SK-N-MC (cell line): Measurements from ENCODE around the gene FAN1.

Experiments used
- DNase-seq: peaks from one replicate; pipeline ENCODE4 v3.0.0-alpha.2; 2011; ENCODE audit warnings: low read depth, low spot score
- H3K27ac ChIP-seq: fragments of 200-600 bp; sonication (generic); 2 replicates; pipeline ENCODE4 v1.5.1; 2016; ENCODE audit warnings: mixed run types
- H3K36me3 ChIP-seq: fragments of 200-600 bp; sonication (generic); 2 replicates; pipeline ENCODE4 v1.6.1; 2017; ENCODE audit warnings: antibody characterized with exemption, low read length, mixed read lengths; ENCODE audit not compliant: insufficient read depth
- H3K4me3 ChIP-seq: fragments of 200-600 bp; sonication (generic); 2 replicates; pipeline ENCODE4 v1.5.1; 2016
- H3K9ac ChIP-seq: fragments of 200-600 bp; sonication (generic); 2 replicates; pipeline ENCODE4 v1.8.0; 2017; ENCODE audit warnings: mixed run types, mixed read lengths; ENCODE audit not compliant: insufficient read length
- H3K9me3 ChIP-seq: fragments of 200-600 bp; sonication (generic); 2 replicates; pipeline ENCODE4 v1.6.1; 2017; ENCODE audit warnings: low read depth, mild to moderate bottlenecking, antibody characterized with exemption, low read length, moderate library complexity, mixed read lengths
- EZH2 ChIP-seq: fragments of 200-600 bp; sonication (generic); IDR thresholded peaks from one replicate; pipeline ENCODE4 v1.6.1; 2017; ENCODE audit warnings: antibody characterized with exemption
- FOXP2 ChIP-seq: optimal IDR thresholded peaks from 2 replicates; pipeline ENCODE3; 2011; ENCODE audit warnings: mild to moderate bottlenecking, moderate library complexity; ENCODE audit not compliant: insufficient read depth; ENCODE audit errors: extremely low read length, control extremely low read depth
- POLR2AphosphoS5 ChIP-seq: IDR thresholded peaks from 2 replicates; pipeline ENCODE4 v1.6.1; 2012; ENCODE audit warnings: mild to moderate bottlenecking, low read depth, low read length, borderline replicate concordance

The FAN1 gene

DNA sequence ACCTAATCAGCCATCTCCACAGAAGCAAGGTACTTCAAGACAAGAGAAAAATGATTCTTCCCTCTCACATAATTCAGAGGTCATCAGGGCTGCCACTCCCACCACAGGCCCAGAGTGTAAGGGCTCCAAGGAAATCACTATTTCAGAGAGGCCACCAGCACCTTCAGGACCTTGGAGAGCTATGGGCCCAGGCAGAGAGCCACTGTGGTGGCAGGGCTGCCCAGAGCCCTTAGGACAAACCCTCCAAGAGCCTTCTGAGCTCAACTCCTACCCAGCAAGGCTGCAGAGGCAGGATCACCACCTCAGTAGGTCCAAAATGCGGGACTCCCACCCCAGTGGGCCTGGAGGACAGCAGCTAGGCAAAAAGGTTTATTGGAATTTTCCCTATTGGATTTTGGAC lies 17.9 kb upstream of the FAN1 start:
- Histone ChIP-seq H3K9me3 (no peaks in the 10 kb centered on the region), H3K9ac (no peak overlapping the region), H3K4me3 (no peak overlapping the region), H3K27ac (no peak overlapping the region), H3K36me3 (no peaks in the 10 kb centered on the region)
- TF ChIP-seq EZH2 (no peak), POLR2AphosphoS5 (no peak), FOXP2 (no peak)
- DNase-seq: no peak

DNA sequence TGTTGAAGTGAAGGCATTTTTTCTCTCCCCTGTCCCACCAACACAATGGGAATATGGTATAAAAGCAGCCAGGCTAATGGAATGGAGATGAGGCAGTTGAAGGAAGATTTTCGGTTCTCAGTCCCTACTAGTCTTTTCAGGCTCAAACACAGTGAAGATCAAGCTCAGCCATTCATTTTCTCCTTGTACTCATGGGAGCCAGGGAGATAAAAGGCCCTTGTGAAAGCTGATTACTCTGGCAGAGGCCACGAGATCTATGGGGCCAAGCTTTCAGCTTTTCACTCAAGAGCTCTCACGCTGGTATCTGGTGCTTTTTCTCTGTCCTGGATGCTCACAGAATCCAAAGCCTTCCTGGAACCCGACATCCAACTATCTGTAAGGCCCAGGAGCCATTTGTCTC lies 14.5 kb upstream of the FAN1 start:
- H3K9ac ChIP-seq: no peak overlapping the region
- H3K4me3 ChIP-seq: no peak overlapping the region
- no peak for TF ChIP-seq POLR2AphosphoS5
- no peak for TF ChIP-seq EZH2
- no peak for TF ChIP-seq FOXP2
- DNase-seq: no peak
- no peak overlapping the region for H3K27ac ChIP-seq
- H3K36me3 ChIP-seq: no peaks in the 10 kb centered on the region
- no peaks in the 10 kb centered on the region for H3K9me3 ChIP-seq

DNA sequence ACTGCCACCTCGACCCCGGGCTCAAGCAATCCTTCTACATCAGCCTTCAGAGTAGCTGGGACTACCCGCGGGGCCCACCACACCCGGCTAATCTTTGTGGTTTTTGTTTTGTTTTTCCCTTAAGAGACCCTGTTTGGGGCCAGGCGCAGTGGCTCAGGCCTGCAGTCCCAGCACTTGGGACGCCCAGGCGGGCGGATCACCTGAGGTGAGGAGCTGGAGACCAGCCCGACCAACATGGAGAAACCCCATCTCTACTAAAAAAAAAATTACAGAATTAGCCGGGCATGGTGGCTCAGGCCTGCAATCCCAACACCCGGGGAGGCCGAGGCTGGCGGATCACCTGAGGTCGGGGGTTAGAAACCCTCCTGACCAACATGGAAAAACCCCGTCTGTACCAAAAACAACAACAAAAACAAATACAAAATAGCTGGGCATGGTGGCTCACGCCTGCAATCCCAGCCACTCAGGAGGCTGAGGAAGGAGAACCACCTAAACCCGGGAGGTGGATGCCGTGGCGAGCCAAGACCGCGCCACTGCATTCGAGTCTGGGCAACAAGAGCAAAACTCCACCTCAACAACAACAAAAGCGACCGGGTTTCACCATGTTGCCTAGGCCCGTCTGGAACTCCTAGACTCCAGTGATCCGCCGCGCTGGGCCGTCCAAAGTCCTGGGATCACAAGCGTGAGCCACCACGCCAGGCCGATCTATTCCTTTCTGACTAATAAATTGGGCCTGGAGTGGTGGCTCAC lies 8.1 kb upstream of the FAN1 start:
- no peak overlapping the region for H3K27ac ChIP-seq
- no peaks in the 10 kb centered on the region for H3K36me3 ChIP-seq
- no peak overlapping the region for H3K9ac ChIP-seq
- H3K9me3 ChIP-seq: no peaks in the 10 kb centered on the region
- H3K4me3 ChIP-seq: no peak overlapping the region
- TF ChIP-seq POLR2AphosphoS5: no peak
- no peak for TF ChIP-seq FOXP2
- no peak for TF ChIP-seq EZH2
- no peak for DNase-seq

DNA sequence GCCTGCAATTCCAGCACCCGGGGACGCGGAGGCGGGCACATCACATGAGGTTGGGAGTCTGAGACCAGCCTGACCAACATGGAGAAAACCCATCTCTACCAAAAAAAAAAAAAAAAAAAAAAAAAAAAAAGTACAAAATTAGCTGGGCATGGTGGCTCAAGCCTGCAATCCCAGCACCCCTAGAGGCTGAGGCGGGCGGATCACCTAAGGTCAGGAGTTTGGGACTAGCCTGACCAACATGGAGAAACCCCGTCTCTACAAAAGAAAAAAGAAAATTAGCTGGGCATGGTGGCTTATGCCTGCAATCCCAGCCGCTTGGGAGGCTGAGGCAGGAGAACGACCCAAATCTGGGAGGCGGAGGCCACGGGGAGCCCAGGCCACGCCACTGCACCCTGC lies 7.5 kb upstream of the FAN1 start:
- no peaks in the 10 kb centered on the region for H3K9me3 ChIP-seq
- TF ChIP-seq EZH2: no peak
- no peak for TF ChIP-seq FOXP2
- TF ChIP-seq POLR2AphosphoS5: no peak
- DNase-seq: no peak
- no peak overlapping the region for H3K9ac ChIP-seq
- no peak overlapping the region for H3K4me3 ChIP-seq
- H3K36me3 ChIP-seq: no peaks in the 10 kb centered on the region
- H3K27ac ChIP-seq: no peak overlapping the region

DNA sequence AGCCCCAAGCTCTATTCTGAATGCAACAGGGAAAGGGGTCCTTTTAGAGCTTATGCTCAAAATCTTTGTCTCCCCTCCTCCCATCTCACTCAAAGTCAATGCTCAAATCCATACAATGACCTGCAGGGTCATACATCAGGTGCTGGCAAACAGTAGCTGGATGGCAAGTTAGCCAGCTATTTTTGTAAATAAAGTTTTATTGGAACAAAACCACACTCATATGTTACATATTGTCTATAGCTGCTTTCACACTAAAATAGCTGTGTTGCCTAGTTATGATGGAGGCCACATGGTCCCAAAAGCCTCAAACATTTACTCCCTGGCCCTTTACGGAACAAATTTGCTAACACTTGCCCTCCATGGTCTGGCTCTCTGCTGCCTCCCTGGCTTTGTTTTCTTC lies 1.8 kb upstream of the FAN1 start:
- DNase-seq: no peak
- Histone ChIP-seq H3K9me3 (no peaks in the 10 kb centered on the region), H3K36me3 (peaks cover 14% of the 10 kb centered on the region), H3K27ac (no peak overlapping the region), H3K9ac (no peak overlapping the region), H3K4me3 (no peak overlapping the region)
- TF ChIP-seq FOXP2 (no peak), POLR2AphosphoS5 (no peak), EZH2 (no peak)

DNA sequence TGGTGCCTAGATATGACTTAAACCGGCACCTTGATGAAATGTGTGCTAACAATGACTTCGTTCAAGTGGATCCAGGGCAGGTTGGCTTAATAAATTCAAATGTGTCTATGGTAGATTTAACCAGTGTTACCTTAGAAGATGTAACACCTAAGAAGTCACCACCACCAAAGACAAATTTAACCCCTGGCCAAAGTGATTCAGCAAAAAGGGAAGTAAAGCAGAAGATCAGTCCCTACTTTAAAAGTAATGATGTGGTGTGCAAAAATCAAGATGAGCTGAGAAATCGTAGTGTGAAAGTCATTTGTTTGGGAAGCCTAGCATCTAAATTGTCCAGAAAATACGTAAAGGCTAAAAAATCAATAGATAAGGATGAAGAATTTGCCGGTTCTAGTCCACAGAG lies 1.1 kb downstream of the FAN1 start:
- peaks cover 29% of the 10 kb centered on the region for H3K36me3 ChIP-seq
- no peak overlapping the region for H3K27ac ChIP-seq
- no peak for DNase-seq
- H3K9ac ChIP-seq: peak overlapping the region; percentile 92
- H3K4me3 ChIP-seq: peak overlapping the region; percentile 94
- TF ChIP-seq EZH2 (no peak), POLR2AphosphoS5 (no peak), FOXP2 (no peak)
- no peaks in the 10 kb centered on the region for H3K9me3 ChIP-seq

DNA sequence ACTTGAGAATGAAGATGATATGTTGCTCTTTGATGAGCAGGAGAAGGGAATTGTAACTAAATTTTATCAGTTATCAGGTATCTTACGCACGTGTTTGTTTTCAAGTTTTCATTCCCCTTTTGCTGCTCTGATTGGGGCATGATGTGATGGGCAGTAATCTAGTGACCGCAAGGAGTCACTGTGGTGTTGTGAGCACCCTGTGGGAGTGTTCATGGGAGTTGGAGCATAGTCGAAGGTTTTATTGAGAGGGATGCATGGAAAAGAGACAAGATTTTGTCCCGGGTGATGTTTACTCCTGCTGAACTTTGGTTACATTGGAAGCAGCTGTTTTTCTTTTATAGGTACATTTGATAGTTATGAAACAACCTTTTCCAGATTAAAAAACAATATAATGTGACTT lies 2.1 kb downstream of the FAN1 start:
- no peak overlapping the region for H3K9ac ChIP-seq
- no peak overlapping the region for H3K4me3 ChIP-seq
- DNase-seq: no peak
- no peak for TF ChIP-seq POLR2AphosphoS5
- no peak for TF ChIP-seq FOXP2
- TF ChIP-seq EZH2: no peak
- H3K36me3 ChIP-seq: peaks cover 35% of the 10 kb centered on the region
- H3K27ac ChIP-seq: no peak overlapping the region
- no peaks in the 10 kb centered on the region for H3K9me3 ChIP-seq

DNA sequence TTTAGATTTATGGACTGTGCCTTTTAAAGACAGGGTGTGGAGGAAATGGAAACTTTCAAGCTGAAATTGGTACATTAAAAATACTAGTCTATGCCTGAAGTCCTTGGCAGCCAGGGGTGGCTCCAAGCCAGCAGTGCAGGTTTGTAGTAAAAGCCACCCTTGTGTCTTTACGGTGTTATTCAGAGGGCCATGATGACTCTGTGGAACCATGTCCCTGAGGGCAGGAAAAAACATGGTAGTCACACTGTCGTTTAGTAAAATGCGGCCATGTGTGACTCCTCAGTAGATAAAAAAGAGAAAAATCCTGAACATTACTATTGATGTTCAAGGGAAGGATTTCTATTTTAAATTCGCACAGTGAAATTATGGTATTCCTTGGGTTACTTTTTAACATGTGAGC lies 2.7 kb downstream of the FAN1 start:
- DNase-seq: no peak
- Histone ChIP-seq H3K27ac (no peak overlapping the region), H3K4me3 (no peak overlapping the region)

DNA sequence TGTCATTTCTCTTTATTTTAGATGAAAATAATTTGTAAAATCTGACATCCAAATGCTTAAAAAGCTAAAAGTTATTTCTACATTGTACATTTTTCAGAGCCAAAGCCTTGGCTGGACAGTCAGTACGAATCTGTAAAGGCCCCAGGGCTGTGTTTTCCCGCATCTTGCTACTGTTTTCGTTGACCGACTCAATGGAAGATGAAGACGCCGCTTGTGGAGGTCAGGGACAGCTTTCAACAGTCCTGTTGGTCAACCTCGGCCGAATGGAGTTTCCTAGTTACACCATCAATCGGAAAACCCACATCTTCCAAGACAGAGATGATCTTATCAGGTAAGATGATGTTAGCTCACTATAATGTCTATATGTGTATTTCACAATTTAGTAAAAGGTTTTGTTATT lies 10.0 kb downstream of the FAN1 start:
- H3K27ac ChIP-seq: no peak overlapping the region
- no peak for DNase-seq
- no peak for TF ChIP-seq FOXP2
- TF ChIP-seq POLR2AphosphoS5: no peak
- TF ChIP-seq EZH2: no peak
- no peak overlapping the region for H3K4me3 ChIP-seq
- no peaks in the 10 kb centered on the region for H3K9me3 ChIP-seq
- H3K36me3 ChIP-seq: peaks cover 69% of the 10 kb centered on the region
- H3K9ac ChIP-seq: no peak overlapping the region

More for the DNA sequence above, 2.7 kb downstream of the FAN1 start:
- TF ChIP-seq POLR2AphosphoS5 (no peak), FOXP2 (no peak), EZH2 (no peak)
- Histone ChIP-seq H3K9ac (no peak overlapping the region), H3K9me3 (no peaks in the 10 kb centered on the region), H3K36me3 (peaks cover 39% of the 10 kb centered on the region)
